ENCODE measurements around the gene NARF.
A peak's percentile ranks its signal among the peaks of the same experiment; 100 is the strongest.
"Not testable (repeated sequence)": the region's sequence is repeated elsewhere in the genome, so short reads cannot be mapped to it uniquely, and the experiment has no call there.

The NARF gene

DNA sequence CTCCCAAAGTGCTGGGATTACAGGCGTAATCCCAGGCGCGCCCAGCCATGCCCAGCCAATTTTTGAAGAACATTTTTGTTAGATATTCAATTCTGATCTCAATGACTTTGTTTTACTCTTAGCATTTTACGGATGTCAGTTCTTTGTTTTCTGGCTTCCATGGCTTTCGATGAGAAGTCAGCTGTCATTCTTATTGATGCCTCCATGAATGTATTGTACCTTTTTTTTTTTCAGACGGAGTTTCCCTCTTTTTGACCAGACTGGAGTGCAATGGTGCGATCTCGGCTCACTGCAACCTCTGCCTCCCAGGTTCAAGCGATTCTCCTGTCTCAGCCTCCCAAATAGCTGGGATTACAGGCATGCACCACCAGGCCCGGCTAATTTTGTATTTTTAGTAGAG lies 55.3 kb downstream of the NARF start:
- H3K27ac Mint-ChIP-seq, ATAC-seq, H3K36me3 Mint-ChIP-seq: not testable (repeated sequence)

GRCh38 chr17:82517230-82517865 lies 58.8 kb downstream of the NARF start:
- Mint-ChIP-seq H3K4me1 (peaks cover 12% of the 10 kb centered on the region), H3K27ac (no peak overlapping the region), H3K4me3 (no peak overlapping the region), H3K36me3 (no peaks in the 10 kb centered on the region), H3K9me3 (no peaks in the 10 kb centered on the region), H3K27me3 (no peaks in the 10 kb centered on the region)
- no peak for ATAC-seq

More for the DNA sequence above, 55.3 kb downstream of the NARF start:
- not testable (repeated sequence) for H3K4me1 Mint-ChIP-seq, H3K27me3 Mint-ChIP-seq, H3K9me3 Mint-ChIP-seq, H3K4me3 Mint-ChIP-seq

DNA sequence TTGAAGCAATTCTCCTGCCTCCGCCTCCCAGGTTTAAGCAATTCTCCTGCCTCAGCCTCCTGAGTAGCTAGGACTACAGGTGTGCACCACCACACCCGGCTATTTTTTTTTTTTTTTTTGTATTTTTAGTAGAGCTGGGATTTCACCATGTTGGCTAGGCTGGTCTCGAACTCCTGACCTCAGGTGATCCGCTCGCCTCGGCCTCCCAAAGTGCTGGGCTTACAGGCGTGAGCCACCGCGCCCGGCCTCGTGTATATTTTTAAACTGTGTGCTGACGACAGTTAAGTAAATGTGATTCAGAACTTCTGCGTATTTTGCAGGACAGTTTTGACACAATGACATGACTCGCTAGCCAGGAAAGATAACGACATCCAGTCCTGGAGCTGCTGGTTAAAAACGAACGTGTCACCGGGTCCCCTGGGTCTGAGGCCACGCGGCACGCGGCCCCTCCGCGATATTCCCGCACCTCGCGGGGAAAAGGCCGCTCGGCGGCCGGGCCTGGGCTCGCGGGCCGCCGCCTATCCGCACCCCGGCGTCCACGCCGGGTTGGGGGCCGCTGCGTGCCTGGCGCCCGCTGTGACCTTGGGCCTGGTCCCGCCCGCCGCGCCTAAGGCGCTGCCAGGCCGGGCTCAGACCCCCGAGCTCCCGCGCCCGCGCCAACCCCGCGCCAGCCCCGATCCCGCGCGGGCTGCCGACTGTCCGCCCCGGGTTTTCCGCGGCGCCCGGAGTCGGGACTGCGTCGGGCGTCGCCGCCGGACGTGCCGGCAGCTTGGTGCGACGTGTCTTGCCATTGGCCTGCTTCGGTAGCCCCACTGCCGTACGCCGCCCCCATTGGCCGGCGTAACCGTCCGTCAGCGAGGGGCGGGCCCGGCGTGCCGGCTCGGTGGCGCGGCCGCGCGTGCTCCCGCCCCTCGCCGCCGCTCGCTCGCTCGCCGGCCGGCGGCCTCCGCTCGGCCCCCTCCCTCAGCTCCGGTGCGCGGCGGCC lies 60.6 kb downstream of the NARF start, which contains the start of gene FOXK2:
Gene FOXK2, plus strand, starts transcription at position 907 of the 985 bp plus-strand sequence. CDS start 157 bp downstream, outside the sequence.
- peaks cover 22% of the 10 kb centered on the region for H3K4me1 Mint-ChIP-seq
- H3K4me3 Mint-ChIP-seq = peak within 1 kb of the TSS; percentile 87
- peak; percentile 99 for ATAC-seq
- peak within 1 kb of the TSS; percentile 84 for H3K27ac Mint-ChIP-seq
- no peaks in the 10 kb centered on the region for H3K36me3 Mint-ChIP-seq
- no peaks in the 10 kb centered on the region for H3K27me3 Mint-ChIP-seq
- H3K9me3 Mint-ChIP-seq = no peaks in the 10 kb centered on the region

GRCh38 chr17:82519971-82520903 lies 61.7 kb downstream of the NARF start:
- peak overlapping the region; percentile 87 for H3K4me3 Mint-ChIP-seq
- H3K9me3 Mint-ChIP-seq = no peaks in the 10 kb centered on the region
- peaks cover 31% of the 10 kb centered on the region for H3K4me1 Mint-ChIP-seq
- H3K27ac Mint-ChIP-seq = peak overlapping the region; percentile 84
- peak; percentile 54 for ATAC-seq
- H3K36me3 Mint-ChIP-seq = no peaks in the 10 kb centered on the region
- no peaks in the 10 kb centered on the region for H3K27me3 Mint-ChIP-seq

DNA sequence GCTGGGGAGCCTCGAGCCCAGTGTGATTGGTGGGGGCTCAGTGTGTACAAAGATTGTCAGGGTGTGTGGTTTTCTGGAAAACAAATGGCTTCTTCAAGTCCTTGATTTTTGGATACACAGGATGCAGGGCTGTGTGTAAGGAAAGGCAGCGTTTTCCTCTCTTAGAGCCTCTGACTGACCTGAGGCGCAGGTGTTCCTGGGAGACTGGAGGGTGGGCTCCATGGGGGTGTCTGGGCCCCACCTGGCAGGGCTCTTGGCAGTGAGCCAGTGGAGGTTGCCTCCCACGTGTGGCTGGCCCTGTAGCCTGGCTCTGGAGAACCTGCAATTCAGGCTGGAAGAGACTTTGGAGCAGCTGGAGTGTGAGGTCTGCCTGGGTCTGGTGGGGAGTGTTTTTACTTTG lies 66.0 kb downstream of the NARF start:
- Mint-ChIP-seq H3K36me3 (peaks cover 6% of the 10 kb centered on the region), H3K4me1 (peaks cover 63% of the 10 kb centered on the region), H3K9me3 (no peaks in the 10 kb centered on the region), H3K4me3 (no peak overlapping the region), H3K27me3 (no peaks in the 10 kb centered on the region), H3K27ac (no peak overlapping the region)
- ATAC-seq = no peak

DNA sequence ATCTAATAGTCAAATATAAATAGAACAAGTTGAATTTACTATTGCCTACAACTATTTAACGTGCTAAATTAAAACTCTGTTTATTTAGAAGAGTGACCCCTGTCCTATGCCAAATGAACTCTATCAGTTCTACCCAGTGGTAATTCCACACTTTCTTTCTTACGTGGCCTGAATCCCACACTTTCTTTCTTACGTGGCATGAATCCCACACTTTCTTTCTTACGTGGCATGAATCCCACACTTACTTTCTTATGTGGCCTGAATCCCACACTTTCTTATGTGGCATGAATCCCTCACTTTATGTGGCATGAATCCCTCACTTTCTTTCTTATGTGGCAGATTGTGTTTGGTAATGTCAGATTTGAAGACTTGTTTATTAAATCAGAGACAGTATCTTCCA lies 67.2 kb downstream of the NARF start:
- Mint-ChIP-seq H3K36me3 (peaks cover 6% of the 10 kb centered on the region), H3K4me1 (peaks cover 66% of the 10 kb centered on the region), H3K27me3 (no peaks in the 10 kb centered on the region), H3K27ac (no peak overlapping the region), H3K4me3 (no peak overlapping the region), H3K9me3 (no peaks in the 10 kb centered on the region)
- ATAC-seq = no peak

- Mint-ChIP-seq H3K36me3 (peaks cover 6% of the 10 kb centered on the region), H3K27ac (peak overlapping the region; percentile 57), H3K9me3 (no peaks in the 10 kb centered on the region), H3K4me1 (peaks cover 64% of the 10 kb centered on the region), H3K4me3 (no peak overlapping the region), H3K27me3 (no peaks in the 10 kb centered on the region)
- no peak for ATAC-seq
Observed at GRCh38 chr17:82527898-82528297, 69.4 kb downstream of the NARF start.

DNA sequence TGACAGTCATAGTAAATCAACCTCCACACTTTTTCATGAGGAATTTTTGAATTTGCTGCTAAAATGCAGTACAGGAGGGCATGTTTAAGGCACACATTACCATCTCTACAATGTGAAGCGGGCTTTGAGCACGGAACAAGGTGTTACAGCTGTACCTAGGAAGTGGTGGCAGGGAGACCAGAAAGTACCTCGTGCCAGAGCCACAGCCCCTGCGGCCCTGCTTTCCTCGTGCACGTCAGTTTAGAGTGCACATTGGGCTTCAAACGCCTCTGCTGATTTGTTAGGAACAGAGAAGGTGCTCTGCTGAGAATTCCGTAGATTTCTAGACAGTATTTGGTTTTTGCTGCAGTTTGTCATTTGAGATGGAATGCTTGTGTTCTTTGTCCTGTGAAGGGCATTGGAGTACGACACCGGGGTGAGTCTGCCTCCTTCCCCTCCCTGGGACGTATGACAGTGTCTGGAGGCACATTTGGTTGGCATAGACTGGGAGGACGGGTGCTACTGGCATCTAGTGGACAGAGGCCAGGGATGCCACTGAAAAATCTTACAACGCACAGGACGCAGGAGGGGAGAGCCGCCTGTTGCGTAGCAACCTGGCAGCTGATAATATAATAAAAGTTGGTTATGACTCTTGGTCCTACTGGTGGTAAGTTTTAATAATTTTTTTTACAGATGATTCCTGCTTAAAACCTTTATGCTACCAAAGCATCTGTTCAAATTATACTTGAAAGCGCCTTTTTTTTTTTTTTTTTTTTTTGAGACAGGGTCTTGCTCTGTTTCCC lies 70.1 kb downstream of the NARF start:
- H3K4me1 Mint-ChIP-seq = peaks cover 63% of the 10 kb centered on the region

DNA sequence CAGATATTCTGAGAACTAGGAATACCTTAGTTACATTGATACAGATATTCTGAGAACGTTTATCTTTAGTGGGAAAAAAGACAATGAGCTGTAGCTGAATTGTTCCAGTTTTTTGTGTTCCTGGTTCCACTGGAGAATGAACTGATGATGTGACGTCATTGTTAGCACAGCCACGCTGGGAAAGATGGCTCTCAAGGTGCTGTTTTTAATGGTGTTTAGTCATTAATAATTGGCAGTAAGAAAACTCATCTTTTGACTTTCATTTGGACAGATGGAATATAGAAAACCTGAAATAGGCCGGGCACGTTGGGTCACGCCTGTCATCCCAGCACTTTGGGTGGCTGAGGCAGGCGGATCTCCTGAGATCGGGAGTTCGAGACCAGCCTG lies 71.4 kb downstream of the NARF start:
- peaks cover 6% of the 10 kb centered on the region for H3K36me3 Mint-ChIP-seq

More for the DNA sequence above, 70.1 kb downstream of the NARF start:
- Mint-ChIP-seq H3K27ac (peak overlapping the region; percentile 57), H3K27me3 (no peaks in the 10 kb centered on the region), H3K4me3 (no peak overlapping the region), H3K36me3 (peaks cover 6% of the 10 kb centered on the region), H3K9me3 (no peaks in the 10 kb centered on the region)
- no peak for ATAC-seq

DNA sequence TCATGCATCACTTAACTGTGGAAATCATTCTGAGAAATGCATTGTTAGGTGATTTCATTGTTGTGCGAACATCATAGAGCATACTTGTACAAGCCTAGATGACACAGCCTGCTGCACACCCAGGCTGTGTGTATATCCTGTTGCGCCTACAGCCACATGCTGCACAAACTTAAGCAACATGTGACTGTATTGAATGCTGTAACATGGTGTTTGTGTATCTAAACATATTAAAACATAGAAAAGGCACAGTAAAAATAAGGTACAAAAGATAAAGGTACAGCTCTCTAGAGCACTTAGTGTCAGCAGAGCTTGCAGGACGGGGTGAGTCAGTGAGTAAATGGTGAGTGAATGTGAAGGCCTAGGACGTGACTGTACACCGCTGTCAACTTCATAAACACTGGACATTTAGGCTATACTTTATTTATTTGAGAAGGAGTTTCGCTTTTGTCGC lies 72.9 kb downstream of the NARF start:
- Mint-ChIP-seq H3K9me3 (no peaks in the 10 kb centered on the region), H3K27ac (peak overlapping the region; percentile 24), H3K27me3 (no peaks in the 10 kb centered on the region), H3K4me3 (no peak overlapping the region), H3K36me3 (peaks cover 7% of the 10 kb centered on the region), H3K4me1 (peaks cover 68% of the 10 kb centered on the region)
- no peak for ATAC-seq

More for the DNA sequence above, 71.4 kb downstream of the NARF start:
- H3K9me3 Mint-ChIP-seq = no peaks in the 10 kb centered on the region
- no peak for ATAC-seq
- H3K27me3 Mint-ChIP-seq = no peaks in the 10 kb centered on the region
- peaks cover 67% of the 10 kb centered on the region for H3K4me1 Mint-ChIP-seq
- H3K4me3 Mint-ChIP-seq = no peak overlapping the region
- no peak overlapping the region for H3K27ac Mint-ChIP-seq

- H3K4me3 Mint-ChIP-seq = no peak overlapping the region
- no peak overlapping the region for H3K27ac Mint-ChIP-seq
- H3K36me3 Mint-ChIP-seq = peaks cover 7% of the 10 kb centered on the region
- H3K27me3 Mint-ChIP-seq = no peaks in the 10 kb centered on the region
- ATAC-seq = no peak
- H3K4me1 Mint-ChIP-seq = peaks cover 64% of the 10 kb centered on the region
- no peaks in the 10 kb centered on the region for H3K9me3 Mint-ChIP-seq
Observed at GRCh38 chr17:82534401-82534812, 75.9 kb downstream of the NARF start.

GRCh38 chr17:82536512-82537201 lies 78.1 kb downstream of the NARF start:
- Mint-ChIP-seq H3K4me3 (no peak overlapping the region), H3K27me3 (no peaks in the 10 kb centered on the region), H3K9me3 (no peaks in the 10 kb centered on the region), H3K4me1 (peaks cover 64% of the 10 kb centered on the region), H3K27ac (no peak overlapping the region), H3K36me3 (peaks cover 7% of the 10 kb centered on the region)
- ATAC-seq = no peak

- H3K27ac Mint-ChIP-seq, H3K36me3 Mint-ChIP-seq, H3K4me3 Mint-ChIP-seq, H3K9me3 Mint-ChIP-seq, H3K27me3 Mint-ChIP-seq, ATAC-seq: not testable (repeated sequence)
- peaks cover 63% of the 10 kb centered on the region for H3K4me1 Mint-ChIP-seq
Observed at GRCh38 chr17:82537228-82537627, 78.7 kb downstream of the NARF start.

DNA sequence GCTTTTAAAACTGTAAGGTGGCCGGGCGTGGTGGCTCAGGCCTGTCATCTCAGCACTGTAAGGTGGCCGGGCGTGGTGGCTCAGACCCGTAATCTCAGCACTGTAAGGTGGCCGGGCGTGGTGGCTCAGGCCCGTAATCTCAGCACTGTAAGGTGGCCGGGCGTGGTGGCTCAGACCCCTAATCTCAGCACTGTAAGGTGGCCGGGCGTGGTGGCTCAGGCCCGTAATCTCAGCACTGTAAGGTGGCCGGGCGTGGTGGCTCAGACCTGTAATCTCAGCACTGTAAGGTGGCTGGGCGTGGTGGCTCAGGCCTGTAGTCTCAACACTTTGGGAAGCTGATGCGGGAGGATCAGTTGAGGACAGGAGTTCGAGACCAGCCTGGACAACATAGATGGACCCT lies 80.5 kb downstream of the NARF start:
- H3K9me3 Mint-ChIP-seq, ATAC-seq, H3K27ac Mint-ChIP-seq, H3K36me3 Mint-ChIP-seq, H3K4me3 Mint-ChIP-seq, H3K27me3 Mint-ChIP-seq: not testable (repeated sequence)
- H3K4me1 Mint-ChIP-seq = peaks cover 56% of the 10 kb centered on the region
